Measurements from ENCODE around the gene CUL9. TPM values are rescaled to one million over a fixed set of nuclear protein-coding genes. Genes with fewer than 3 reads are reported as not detected.

Gene CUL9
- total and polyA plus RNA-seq, 2 experiments from 2014 or later, result 2.6 to 11.3 TPM

DNA sequence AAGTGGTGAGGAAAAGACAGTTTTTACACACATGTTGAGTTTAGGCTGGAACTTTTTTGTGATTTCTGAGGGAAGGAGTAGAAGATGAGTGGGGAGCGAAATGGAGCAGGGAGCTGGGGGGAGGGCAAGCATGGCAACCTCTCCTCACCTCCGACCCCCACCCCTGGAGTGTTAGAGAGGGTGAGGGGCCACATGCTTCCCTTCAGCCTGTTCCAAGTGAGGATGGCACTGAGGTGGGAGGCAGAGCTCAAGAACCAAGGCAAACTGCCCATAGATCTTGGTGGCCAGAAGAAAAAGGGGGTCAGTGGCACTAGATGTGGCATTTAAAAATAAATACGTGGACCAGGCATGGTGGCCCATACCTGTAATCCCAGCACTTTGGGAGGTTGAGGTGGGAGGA lies 66.1 kb downstream of the CUL9 start (continued):
- TF ChIP-seq, protein P1, sequence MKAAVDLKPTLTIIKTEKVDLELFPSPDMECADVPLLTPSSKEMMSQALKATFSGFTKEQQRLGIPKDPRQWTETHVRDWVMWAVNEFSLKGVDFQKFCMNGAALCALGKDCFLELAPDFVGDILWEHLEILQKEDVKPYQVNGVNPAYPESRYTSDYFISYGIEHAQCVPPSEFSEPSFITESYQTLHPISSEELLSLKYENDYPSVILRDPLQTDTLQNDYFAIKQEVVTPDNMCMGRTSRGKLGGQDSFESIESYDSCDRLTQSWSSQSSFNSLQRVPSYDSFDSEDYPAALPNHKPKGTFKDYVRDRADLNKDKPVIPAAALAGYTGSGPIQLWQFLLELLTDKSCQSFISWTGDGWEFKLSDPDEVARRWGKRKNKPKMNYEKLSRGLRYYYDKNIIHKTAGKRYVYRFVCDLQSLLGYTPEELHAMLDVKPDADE (IDR thresholded peaks at IDR 0.05), result no peak
- TF ChIP-seq EZH2 (IDR thresholded peaks at IDR 0.05; ENCODE audit: low read depth, unreplicated experiment), result no peak
- TF ChIP-seq JUNB (IDR thresholded peaks at IDR 0.05; ENCODE audit: unreplicated experiment), result no peak
- TF ChIP-seq EZH2phosphoT487 (IDR thresholded peaks at IDR 0.05; ENCODE audit: unreplicated experiment), result no peak
- TF ChIP-seq POLR2AphosphoS5 (IDR thresholded peaks at IDR 0.05; ENCODE audit: low read depth), result no peak
- no peak for TF ChIP-seq ZNF114 (CRISPR knock-in tag; IDR thresholded peaks at IDR 0.05)
- no peak for TF ChIP-seq ZNF331 (CRISPR knock-in tag; IDR thresholded peaks at IDR 0.05; ENCODE audit: low read depth)

- no peak overlapping the region for H3K27ac Mint-ChIP-seq
- Histone ChIP-seq H3K4me2 (no peak overlapping the region), H3K27me3 (ENCODE audit: insufficient read depth) (peaks cover 34% of the 10 kb centered on the region), H2AFZ (no peak overlapping the region), H3K4me1 (ENCODE audit: insufficient read depth) (peaks cover 25% of the 10 kb centered on the region), H3F3A (replicated peaks; ENCODE audit: low read depth) (peaks cover 2% of the 10 kb centered on the region; the same call in 1 of the 2 replicates), H3K36me3 (ENCODE audit: insufficient read depth) (no peaks in the 10 kb centered on the region), H3K79me2 (replicated peaks; ENCODE audit: insufficient read depth) (no peaks in the 10 kb centered on the region), H4K20me1 (replicated peaks; ENCODE audit: insufficient read depth) (no peaks in the 10 kb centered on the region), H3K27ac (ENCODE audit: low read depth) (no peak overlapping the region), H3K9me2 (ENCODE audit: insufficient read depth) (no peaks in the 10 kb centered on the region), H3K4me3 (no peak overlapping the region)
- TF ChIP-seq EZH2 (IDR thresholded peaks at IDR 0.05; ENCODE audit: low read depth, unreplicated experiment), result no peak
- no peak for TF ChIP-seq ZNF331 (CRISPR knock-in tag; IDR thresholded peaks at IDR 0.05; ENCODE audit: low read depth)
- no peak for TF ChIP-seq CTCF (conservative IDR thresholded peaks at IDR 0.05; ENCODE audit: low read depth in 2 of 2)
- no peak for TF ChIP-seq POLR2AphosphoS5 (IDR thresholded peaks at IDR 0.05; ENCODE audit: low read depth)
- no peaks in the 10 kb centered on the region for H3K36me3 Mint-ChIP-seq (ENCODE audit: low read depth)
- ATAC-seq (no peak), DNase-seq (ENCODE audit: low spot score) (no peak)
- H3K9me3 Mint-ChIP-seq, result no peaks in the 10 kb centered on the region
- no peak overlapping the region for H3K4me3 Mint-ChIP-seq
- peaks cover 21% of the 10 kb centered on the region for H3K27me3 Mint-ChIP-seq (ENCODE audit: insufficient read depth, low read depth, poor library complexity)
- H3K4me1 Mint-ChIP-seq, result peaks cover 20% of the 10 kb centered on the region
Measured at GRCh38 chr6:43248791-43249190, 66.8 kb downstream of the CUL9 start.

- no peak overlapping the region for H3K27ac Mint-ChIP-seq
- H3K4me3 Mint-ChIP-seq, result no peak overlapping the region
- TF ChIP-seq ZNF462 (CRISPR knock-in tag; IDR thresholded peaks at IDR 0.05), result no peak
- no peak for TF ChIP-seq ZNF114 (CRISPR knock-in tag; IDR thresholded peaks at IDR 0.05)
- no peak for TF ChIP-seq ZNF331 (CRISPR knock-in tag; IDR thresholded peaks at IDR 0.05; ENCODE audit: low read depth)
- TF ChIP-seq CREB1 (CRISPR knock-in tag; IDR thresholded peaks at IDR 0.05; ENCODE audit: low read depth), result no peak
Measured at GRCh38 chr6:43250992-43251373, 69.0 kb downstream of the CUL9 start.

More at GRCh38 chr6:43250992-43251373, 69.0 kb downstream of the CUL9 start:
- no peaks in the 10 kb centered on the region for H3K36me3 Mint-ChIP-seq (ENCODE audit: low read depth)
- no peaks in the 10 kb centered on the region for H3K36me3 ChIP-seq (ENCODE audit: insufficient read depth)
- no peaks in the 10 kb centered on the region for H4K20me1 ChIP-seq (replicated peaks; ENCODE audit: insufficient read depth)
- no peaks in the 10 kb centered on the region for H3K79me2 ChIP-seq (replicated peaks; ENCODE audit: insufficient read depth)
- H3K4me3 ChIP-seq, result no peak overlapping the region
- 0 out of 2 replicates have a peak, but pooled peaks cover 2% of the 10 kb centered on the region for H3F3A ChIP-seq (replicated peaks; ENCODE audit: low read depth)
- no peaks in the 10 kb centered on the region for H3K9me3 Mint-ChIP-seq
- no peaks in the 10 kb centered on the region for H3K9me2 ChIP-seq (ENCODE audit: insufficient read depth)
- H3K27me3 Mint-ChIP-seq (ENCODE audit: insufficient read depth, low read depth, poor library complexity), result peaks cover 29% of the 10 kb centered on the region
- peaks cover 22% of the 10 kb centered on the region for H3K4me1 ChIP-seq (ENCODE audit: insufficient read depth)
- DNase-seq (ENCODE audit: low spot score) (no peak), ATAC-seq (no peak)
- H2AFZ ChIP-seq, result peak overlapping the region; percentile 24; the same call in 1 of the 2 replicates
- H3K4me2 ChIP-seq, result 0 out of 2 replicates have a peak overlapping the region, but pooled peaks have one; percentile 24
- H3K27me3 ChIP-seq (ENCODE audit: insufficient read depth), result peaks cover 12% of the 10 kb centered on the region
- no peak overlapping the region for H3K27ac ChIP-seq (ENCODE audit: low read depth)
- H3K4me1 Mint-ChIP-seq, result peaks cover 22% of the 10 kb centered on the region
